GM12873 (cell line): ENCODE measurements around the gene TUBA1B.

Source experiments
- CTCF ChIP-seq: IDR thresholded peaks from 2 replicates; pipeline ENCODE4 v1.5.1; 2012; ENCODE audit warnings: low read depth, mild to moderate bottlenecking, moderate library complexity, low read length, control low read depth; ENCODE audit not compliant: insufficient read depth; ENCODE audit errors: missing control alignments

Gene TUBA1B

GRCh38 chr12:49133014-49133413 is 1.8 kb upstream of the TUBA1B start:
- no peak for TF ChIP-seq CTCF

- no peak for TF ChIP-seq CTCF
Observed at GRCh38 chr12:49131894-49132461, 783 bp upstream of the TUBA1B start.

- peak; percentile 99 for TF ChIP-seq CTCF
Observed at GRCh38 chr12:49130151-49131050, 794 bp downstream of the TUBA1B start.

GRCh38 chr12:49129332-49130150 is 1.7 kb downstream of the TUBA1B start:
- TF ChIP-seq CTCF, result no peak

- no peak for TF ChIP-seq CTCF
Observed at GRCh38 chr12:49126852-49127763, 4.1 kb downstream of the TUBA1B start.

GRCh38 chr12:49121047-49121696 is 10.0 kb downstream of the TUBA1B start:
- peak; percentile 49 for TF ChIP-seq CTCF
